Inferior parietal cortex (tissue), 1 donor: ENCODE measurements around the gene FTSJ3.
A peak's percentile ranks its signal among the peaks of the same experiment; 100 is the strongest.

Experiments
- DNase-seq: peaks from one replicate; pipeline ENCODE4 v3.0.0-alpha.2; 2016; ENCODE audit errors: extremely low spot score

Gene FTSJ3

GRCh38 chr17:63790057-63790456 lies 37.4 kb downstream of the FTSJ3 start:
- DNase-seq = no peak

- DNase-seq = no peak
Measured at GRCh38 chr17:63786971-63787711, 40.3 kb downstream of the FTSJ3 start.

- no peak for DNase-seq
Measured at GRCh38 chr17:63786117-63786516, 41.3 kb downstream of the FTSJ3 start.

- DNase-seq = no peak
Measured at GRCh38 chr17:63785556-63785955, 41.9 kb downstream of the FTSJ3 start.

- no peak for DNase-seq
Measured at GRCh38 chr17:63783522-63783921, 43.9 kb downstream of the FTSJ3 start.

GRCh38 chr17:63780928-63781327 lies 46.5 kb downstream of the FTSJ3 start:
- no peak for DNase-seq

- no peak for DNase-seq
Measured at GRCh38 chr17:63780507-63780906, 47.0 kb downstream of the FTSJ3 start.

- no peak for DNase-seq
Measured at GRCh38 chr17:63775420-63775819, 52.0 kb downstream of the FTSJ3 start.

GRCh38 chr17:63774969-63775265 lies 52.5 kb downstream of the FTSJ3 start:
- no peak for DNase-seq

- DNase-seq = no peak
Measured at GRCh38 chr17:63774141-63774968, 53.1 kb downstream of the FTSJ3 start, which contains the start of gene DDX42. DDX42 (plus strand) TSS chr17:63774170; CDS start chr17:63787050, 12,880 bp downstream.

- DNase-seq = peak; percentile 100
Measured at GRCh38 chr17:63773272-63774140, 54.0 kb downstream of the FTSJ3 start, which contains the start of gene CCDC47. CCDC47 (minus strand) TSS chr17:63773597; CDS start chr17:63766175, 7,422 bp downstream.

GRCh38 chr17:63772801-63773271 lies 54.6 kb downstream of the FTSJ3 start:
- DNase-seq = peak; percentile 27
